ENCODE data around the gene FGF21.
"Not testable (repeated sequence)": the region's sequence is repeated elsewhere in the genome, so short reads cannot be mapped to it uniquely, and the experiment has no call there.

FGF21 gene

GRCh38 chr19:48755084-48755641 is at the start of gene FGF21:
Gene FGF21, plus strand, starts transcription at chr19:48755524. Its CDS starts 713 bp downstream, at chr19:48756237.
- no peak for DNase-seq

- no peak for DNase-seq
These were observed 46.9 kb upstream of the FGF21 start for GRCh38 chr19:48708471-48708870.

- DNase-seq: no peak
These were observed 44.1 kb upstream of the FGF21 start for GRCh38 chr19:48711106-48711662.

GRCh38 chr19:48713041-48713863 is 42.1 kb upstream of the FGF21 start:
- DNase-seq: no peak

GRCh38 chr19:48713864-48714755 is 41.2 kb upstream of the FGF21 start:
- no peak for DNase-seq

- no peak for DNase-seq
These were observed 40.3 kb upstream of the FGF21 start for GRCh38 chr19:48714759-48715675.

- DNase-seq: no peak
These were observed 39.6 kb upstream of the FGF21 start for GRCh38 chr19:48715681-48716171.

GRCh38 chr19:48716562-48717291 is 38.6 kb upstream of the FGF21 start:
- DNase-seq: peak; percentile 96

GRCh38 chr19:48718106-48718505 is 37.2 kb upstream of the FGF21 start:
- DNase-seq: not testable (repeated sequence)

GRCh38 chr19:48718711-48719231 is 36.6 kb upstream of the FGF21 start:
- no peak for DNase-seq

GRCh38 chr19:48719263-48720171 is 35.8 kb upstream of the FGF21 start, which contains the start of gene MAMSTR:
Gene MAMSTR, minus strand, starts transcription at chr19:48719725. Its CDS starts 694 bp downstream, at chr19:48719031.
- no peak for DNase-seq

- no peak for DNase-seq
These were observed 35.1 kb upstream of the FGF21 start for GRCh38 chr19:48720251-48720612.

GRCh38 chr19:48720613-48721296 is 34.6 kb upstream of the FGF21 start:
- DNase-seq: peak; percentile 99

- DNase-seq: no peak
These were observed 33.1 kb upstream of the FGF21 start for GRCh38 chr19:48722196-48722708.

GRCh38 chr19:48724796-48725753 is 30.2 kb upstream of the FGF21 start:
- DNase-seq: peak; percentile 21

- DNase-seq: no peak
These were observed 28.8 kb upstream of the FGF21 start for GRCh38 chr19:48726556-48726955.

GRCh38 chr19:48728911-48729664 is 26.2 kb upstream of the FGF21 start:
- no peak for DNase-seq
